Epidermal melanocyte (primary cell): ENCODE results near the gene AQP3.
"Not testable (repeated sequence)": the region's sequence is repeated elsewhere in the genome, so short reads cannot be mapped to it uniquely, and the experiment has no call there.

Source experiments
- DNase-seq: peaks from one replicate; pipeline ENCODE4 v3.0.0; 2011; ENCODE audit warnings: low spot score; ENCODE audit not compliant: insufficient read length

The AQP3 gene

GRCh38 chr9:33442125-33442524, 5.3 kb downstream of the AQP3 start:
- DNase-seq = no peak

DNA sequence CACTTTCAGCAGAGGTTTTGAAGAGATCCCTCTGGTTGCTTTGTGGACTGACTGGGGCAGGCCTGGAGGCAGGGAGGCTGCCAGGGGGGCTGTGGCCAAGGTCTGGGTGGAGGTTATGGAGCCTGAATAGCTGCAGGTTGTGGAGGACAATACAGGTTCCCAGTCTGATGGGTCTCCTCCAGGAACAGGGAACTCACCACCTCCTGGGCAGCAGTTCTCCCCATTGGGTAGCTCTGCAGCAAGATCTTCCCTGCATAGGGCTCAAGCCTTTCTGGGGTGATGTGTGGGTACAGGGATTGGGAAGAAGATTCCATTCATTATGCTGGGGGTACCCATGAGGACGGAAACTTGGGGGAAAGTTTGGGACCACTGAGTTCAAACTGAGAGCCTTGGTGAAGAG, 6.8 kb downstream of the AQP3 start:
- no peak for DNase-seq

DNA sequence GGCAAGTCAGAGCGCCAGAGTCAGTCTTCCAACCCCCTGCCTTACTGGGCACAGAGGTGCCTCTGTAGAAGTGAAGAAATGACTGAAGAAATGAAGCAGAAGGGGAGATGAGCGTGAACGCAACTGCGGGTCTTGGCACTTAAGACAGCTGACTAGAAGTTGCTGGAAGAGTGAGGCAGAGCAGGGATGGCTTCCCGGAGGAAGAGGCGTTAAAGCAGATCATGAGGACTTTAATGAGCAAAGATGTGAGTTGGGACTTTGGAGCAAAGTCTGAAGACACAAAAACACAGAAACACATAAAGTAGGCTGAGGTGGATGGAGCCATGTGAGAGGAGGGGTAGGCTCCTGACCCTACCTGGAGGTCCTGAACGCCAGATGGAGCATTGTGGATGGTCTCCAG, 7.2 kb downstream of the AQP3 start:
- no peak for DNase-seq

- no peak for DNase-seq
Measured at GRCh38 chr9:33439731-33440130, 7.7 kb downstream of the AQP3 start.

GRCh38 chr9:33438926-33439680, 8.3 kb downstream of the AQP3 start:
- no peak for DNase-seq

DNA sequence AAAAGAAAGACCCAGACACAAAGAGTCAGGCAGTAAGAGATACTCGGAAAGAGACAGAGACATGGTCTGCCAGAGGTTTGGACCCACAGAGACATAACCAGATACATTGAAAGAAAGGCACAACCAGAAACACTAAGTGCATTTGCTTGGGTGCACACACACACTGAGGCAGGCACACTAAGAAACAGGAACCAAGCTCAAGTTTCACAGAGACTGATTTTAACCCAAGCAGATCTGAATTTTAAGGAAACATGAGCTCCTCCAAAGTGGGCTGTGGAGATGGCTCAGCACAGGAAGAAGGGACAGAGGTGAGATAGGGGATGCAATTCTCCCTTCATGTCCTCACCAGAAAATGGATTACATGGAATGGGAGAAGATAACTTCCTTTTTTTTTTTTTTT, 9.5 kb downstream of the AQP3 start:
- no peak for DNase-seq

GRCh38 chr9:33437205-33437604, 10.2 kb downstream of the AQP3 start:
- DNase-seq = no peak

GRCh38 chr9:33436445-33436844, 10.9 kb downstream of the AQP3 start:
- DNase-seq = no peak

- DNase-seq = no peak
Measured at GRCh38 chr9:33435821-33436277, 11.5 kb downstream of the AQP3 start.

DNA sequence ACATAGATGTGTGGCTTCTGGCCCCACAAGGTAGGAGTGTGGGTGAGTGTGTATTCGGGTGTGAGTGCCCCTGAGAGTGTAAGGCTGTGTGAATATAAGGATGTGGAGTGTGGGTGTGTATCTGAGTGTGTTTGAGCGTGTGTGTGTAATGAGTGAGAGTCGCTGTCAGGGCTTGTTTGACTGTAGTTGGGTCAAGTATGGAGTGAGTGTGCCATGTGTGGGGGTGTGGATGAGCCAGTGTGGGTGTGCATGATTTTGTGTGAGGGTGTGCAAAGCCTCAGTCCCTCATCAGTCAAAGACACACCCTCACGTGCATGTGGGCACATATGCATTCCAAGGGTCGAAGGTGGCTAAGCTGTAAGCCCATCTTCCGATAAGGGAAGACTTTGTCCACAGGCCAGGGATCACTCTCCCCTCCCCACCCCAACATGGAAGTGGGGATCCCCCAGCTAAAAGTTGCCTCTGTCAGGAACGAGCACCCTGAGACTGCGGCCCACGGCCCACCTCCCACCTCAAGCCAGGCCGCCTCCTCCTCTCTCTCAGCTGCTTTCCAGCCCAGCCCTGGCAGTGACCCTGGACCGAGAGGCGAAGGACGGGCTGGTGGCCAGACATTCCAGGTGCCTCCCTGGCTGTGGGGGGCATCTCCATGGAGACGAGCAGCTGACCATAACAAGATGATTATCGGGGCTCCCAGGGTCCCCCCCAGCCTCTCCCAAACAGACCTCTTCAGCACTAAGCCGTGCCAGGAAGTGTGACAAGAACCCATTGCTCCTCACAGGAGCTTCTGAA, 12.9 kb downstream of the AQP3 start:
- DNase-seq = no peak

DNA sequence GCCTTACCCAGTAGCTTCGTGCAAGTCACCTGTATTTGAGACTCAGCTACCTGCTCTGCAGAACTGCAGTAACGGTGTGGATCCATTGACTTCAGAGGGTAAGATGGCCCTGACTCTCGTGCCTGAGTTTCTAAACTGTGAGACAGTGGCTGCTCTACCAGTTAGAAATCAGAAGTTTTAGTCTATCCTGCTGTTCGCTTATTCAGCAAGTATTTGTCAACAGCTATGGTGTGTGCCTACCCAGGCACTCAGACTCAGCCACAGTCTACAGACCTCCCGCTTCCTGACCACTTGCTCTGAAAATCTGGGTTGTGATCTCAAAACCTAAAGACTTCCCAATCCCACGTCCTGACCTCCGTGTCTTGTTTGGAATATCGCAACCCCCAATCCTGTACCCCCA, 13.5 kb downstream of the AQP3 start:
- no peak for DNase-seq

GRCh38 chr9:33431420-33431819, 16.0 kb downstream of the AQP3 start:
- no peak for DNase-seq

DNA sequence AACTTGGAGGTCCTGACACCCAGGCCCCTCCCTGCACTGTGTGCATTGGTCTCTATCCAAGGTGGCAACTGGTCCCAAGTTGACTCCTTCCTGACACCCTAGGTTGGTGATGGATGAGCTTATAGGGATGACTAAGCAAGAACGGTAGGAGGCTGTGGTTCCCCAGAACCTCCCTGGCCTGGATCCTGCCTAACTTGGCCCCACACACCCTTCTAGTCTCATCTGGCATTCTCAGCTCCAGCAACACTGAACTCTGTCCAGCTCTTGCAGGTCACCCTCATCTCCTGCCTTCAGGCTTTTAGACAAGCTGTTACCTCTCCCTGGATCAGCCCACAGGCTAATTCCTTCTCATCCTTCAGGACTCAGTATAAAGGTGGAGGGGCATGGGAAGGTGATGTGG, 16.5 kb downstream of the AQP3 start:
- no peak for DNase-seq

- no peak for DNase-seq
Measured at GRCh38 chr9:33429256-33429985, 18.0 kb downstream of the AQP3 start.

DNA sequence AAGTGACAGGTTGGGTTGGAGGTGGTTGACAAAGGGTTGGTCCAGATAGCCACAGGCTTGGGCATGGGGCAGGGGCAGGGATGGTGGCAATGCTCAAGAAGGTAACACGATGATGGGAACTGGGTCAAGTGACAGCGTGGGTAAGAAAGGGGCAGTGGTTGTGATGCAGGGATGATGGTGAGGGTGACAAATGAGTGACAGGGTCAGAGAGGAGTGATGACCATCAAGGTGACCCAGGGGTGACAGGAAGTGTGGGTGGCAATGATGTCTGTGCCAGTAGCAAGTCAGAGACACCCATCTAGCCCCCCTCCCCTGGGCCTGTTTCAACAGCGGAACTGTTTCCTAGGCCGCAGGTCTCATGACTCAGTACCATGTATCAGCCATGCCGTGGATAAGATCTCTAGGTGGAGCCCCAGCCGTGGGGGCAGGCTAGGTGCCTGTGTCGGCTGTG, 20.5 kb downstream of the AQP3 start:
- no peak for DNase-seq

- no peak for DNase-seq
Measured at GRCh38 chr9:33425128-33425533, 22.3 kb downstream of the AQP3 start.

- DNase-seq = not testable (repeated sequence)
Measured at GRCh38 chr9:33424492-33424891, 22.9 kb downstream of the AQP3 start.

DNA sequence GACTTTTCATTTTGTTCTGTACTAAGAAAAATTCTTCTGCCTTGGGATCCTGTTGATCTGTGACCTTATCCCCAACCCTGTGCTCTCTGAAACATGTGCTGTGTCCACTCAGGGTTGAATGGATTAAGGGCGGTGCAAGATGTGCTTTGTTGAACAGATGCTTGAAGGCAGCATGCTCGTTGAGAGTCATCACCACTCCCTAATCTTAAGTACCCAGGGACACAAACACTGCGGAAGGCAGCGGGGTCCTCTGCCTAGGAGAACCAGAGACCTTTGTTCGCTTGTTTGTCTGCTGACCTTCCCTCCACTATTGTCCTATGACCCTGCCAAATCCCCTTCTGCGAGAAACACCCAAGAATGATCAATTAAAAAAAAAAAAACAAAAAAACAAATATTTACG, 23.4 kb downstream of the AQP3 start:
- not testable (repeated sequence) for DNase-seq

GRCh38 chr9:33419708-33420303, 27.6 kb downstream of the AQP3 start:
- DNase-seq = no peak

- DNase-seq = no peak
Measured at GRCh38 chr9:33418090-33418489, 29.3 kb downstream of the AQP3 start.

GRCh38 chr9:33416996-33417395, 30.4 kb downstream of the AQP3 start:
- no peak for DNase-seq
